ENCODE measurements around the gene BMF.

BMF gene

DNA sequence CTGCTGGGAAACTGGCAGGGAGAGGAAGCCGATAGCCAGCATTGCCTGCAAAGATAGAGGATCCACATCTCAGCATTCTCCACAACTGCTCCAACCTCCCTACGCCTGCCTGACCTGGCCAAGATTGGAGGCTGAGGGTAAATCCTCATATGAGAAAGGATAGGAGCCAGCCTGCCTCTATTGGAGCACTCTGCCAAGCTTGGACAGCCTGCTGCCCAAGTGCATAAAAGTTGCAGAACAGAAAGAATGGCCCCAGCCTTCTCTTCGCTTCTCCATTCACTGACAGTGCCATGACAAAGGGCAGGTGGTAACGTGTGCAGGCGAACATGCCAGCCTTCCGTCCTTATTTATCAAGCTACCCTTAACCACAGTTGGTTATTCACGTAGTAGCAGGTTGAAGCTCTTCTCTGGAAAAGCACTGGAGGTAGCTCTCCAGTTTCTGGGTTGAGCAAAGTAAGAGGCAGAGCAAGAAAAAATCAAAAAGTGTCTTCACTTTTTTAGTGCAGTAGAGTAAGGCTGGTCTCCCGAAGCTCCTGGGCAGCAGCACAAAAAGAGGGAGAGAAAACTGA lies 4.3 kb downstream of the BMF start:
- DNase-seq (ENCODE audit: low read depth in 2 of 2, low spot score in 1 of 2) = no peak

DNA sequence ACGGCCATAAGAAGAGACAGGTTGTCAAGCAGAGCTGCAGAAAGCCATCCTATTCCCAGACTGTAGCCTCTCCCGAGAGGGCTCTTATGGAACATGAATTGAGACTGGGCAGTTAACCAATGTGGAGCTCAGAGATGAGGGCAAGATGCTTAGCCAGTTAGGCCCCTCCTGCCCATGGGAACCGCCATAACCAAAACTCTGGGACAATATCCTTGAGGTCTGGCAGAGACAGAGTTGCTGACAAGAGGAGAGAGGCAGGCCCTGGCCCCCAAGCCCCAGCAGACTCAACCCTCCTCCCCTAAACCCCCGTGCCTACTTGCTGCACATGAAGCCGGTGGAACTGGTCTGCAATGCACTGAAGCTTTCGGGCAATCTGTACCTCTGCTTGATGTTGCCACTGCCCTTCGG lies 4.8 kb downstream of the BMF start:
- no peak for DNase-seq (ENCODE audit: low read depth in 2 of 2, low spot score in 1 of 2)

DNA sequence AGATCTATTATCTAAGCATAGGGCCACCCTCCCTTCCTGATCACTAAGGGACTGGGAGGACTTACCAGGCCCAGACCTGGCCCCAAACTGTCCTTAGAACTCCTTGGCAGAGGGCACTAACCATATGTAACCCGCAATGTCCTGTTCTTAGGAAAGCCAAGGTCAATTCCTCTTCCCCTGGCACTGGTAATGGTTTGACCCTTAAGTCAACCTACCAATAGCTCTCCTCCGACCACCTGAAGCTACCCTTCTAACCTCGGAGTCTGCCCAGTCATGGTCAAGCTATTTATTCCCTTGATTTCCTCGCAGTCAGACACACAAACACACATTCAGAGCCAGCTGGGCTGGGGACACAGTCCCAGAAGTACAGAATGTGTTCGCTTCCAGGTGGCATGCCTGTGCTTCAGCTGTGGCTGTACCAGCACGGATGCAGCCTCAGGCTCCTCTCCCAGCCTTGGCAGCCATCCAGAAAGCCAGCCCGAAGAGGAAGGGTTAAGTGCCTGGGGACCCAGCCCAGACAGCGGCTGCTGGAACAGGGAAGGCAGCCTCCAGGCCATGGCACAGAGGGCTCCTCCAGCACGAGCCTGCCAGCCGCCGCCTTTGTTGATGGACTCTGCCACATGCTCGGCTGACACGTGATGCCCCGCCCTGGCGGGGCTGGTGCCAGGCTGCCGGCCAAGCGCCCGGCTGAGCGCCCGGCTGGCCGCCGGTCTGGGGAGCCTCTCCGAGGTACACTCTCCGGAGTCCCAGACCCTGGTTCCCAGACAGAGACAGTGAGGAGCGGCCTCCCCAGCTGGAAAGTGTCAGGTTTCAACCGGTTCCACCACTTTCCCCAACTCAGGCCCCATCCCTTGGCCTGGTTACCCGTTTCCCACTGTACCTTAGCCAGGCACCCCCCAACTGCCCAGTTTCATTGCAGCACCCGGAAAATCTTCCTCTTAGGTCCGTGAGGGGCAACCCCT lies 5.5 kb downstream of the BMF start:
- DNase-seq (ENCODE audit: low read depth in 2 of 2, low spot score in 1 of 2) = no peak

DNA sequence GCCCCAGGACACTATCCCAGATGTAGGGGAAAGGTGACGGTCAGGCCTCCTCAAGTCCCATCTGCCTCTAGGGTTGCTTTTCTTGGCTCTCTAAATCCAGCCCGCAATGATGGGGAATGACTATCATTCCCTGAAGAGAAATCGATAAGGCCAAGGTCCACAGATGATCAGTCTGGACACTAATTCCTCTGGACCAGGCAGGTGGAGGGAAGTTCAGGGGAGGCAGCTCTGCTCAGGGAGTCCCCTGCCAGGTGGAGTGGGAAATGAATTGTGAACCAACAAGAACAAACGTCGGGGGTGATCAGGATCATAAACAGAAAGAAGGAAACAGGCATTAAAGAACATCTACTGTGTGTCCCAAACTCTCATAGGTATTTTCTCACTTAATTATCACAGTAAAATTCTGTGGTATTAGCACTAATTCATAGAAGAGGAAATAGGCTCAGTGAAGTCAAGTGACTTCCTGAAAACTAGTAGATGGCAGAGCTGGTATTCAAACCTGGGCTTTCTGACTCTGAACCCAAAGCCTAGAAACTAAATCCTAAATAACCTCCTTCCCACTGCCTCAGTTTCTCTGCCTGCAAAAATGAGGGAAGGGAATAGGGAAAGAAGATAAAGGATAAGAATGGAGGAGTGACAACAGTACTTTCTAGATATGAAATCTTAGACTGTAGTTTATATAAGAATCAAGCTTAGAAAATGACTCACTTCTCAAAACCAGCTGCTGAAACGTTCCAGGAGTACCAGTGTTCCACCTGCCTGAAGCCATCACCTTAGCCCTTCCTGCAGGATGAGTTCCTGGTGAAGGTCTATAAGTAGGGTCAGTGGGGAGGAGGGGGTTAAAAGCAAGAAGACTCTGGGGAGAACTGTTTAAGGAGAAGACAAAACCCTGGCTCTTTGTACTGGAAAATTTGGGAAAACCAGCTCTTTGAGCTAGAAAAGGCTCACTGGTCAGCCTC lies 7.5 kb downstream of the BMF start:
- no peak for DNase-seq (ENCODE audit: low read depth in 2 of 2, low spot score in 1 of 2)

GRCh38 chr15:40100123-40100946 lies 8.3 kb downstream of the BMF start:
- no peak for DNase-seq (ENCODE audit: low read depth in 2 of 2, low spot score in 1 of 2)

GRCh38 chr15:40098489-40099261 lies 10.0 kb downstream of the BMF start:
- peak in 1 of 2 donors; percentile 29 for DNase-seq (ENCODE audit: low read depth in 2 of 2, low spot score in 1 of 2)

DNA sequence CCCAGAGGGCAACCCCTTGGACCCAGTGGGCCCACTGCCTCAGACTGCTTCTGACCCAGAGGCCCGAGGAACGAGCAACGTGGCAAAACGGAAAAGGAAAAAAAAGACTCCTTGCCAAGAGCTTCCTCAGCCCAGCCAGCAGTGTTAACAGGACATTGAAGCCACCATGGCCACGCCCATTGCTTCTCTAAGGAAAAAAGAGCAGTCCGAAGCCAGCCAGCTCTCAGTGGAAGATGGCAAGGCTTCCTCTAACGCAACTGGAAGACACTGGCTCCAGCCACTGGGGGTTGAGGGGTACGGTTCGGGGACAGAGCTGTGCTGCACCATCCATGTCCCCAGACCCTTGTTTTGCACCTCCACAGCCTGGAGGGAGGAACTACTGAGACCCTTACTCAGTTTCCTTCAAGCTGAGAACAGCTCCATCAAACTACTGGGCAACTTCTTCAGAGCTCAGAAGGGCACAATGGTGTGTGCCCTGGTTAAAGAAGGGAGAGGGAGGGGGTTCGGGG lies 10.7 kb downstream of the BMF start:
- DNase-seq (ENCODE audit: low read depth in 2 of 2, low spot score in 1 of 2) = no peak

DNA sequence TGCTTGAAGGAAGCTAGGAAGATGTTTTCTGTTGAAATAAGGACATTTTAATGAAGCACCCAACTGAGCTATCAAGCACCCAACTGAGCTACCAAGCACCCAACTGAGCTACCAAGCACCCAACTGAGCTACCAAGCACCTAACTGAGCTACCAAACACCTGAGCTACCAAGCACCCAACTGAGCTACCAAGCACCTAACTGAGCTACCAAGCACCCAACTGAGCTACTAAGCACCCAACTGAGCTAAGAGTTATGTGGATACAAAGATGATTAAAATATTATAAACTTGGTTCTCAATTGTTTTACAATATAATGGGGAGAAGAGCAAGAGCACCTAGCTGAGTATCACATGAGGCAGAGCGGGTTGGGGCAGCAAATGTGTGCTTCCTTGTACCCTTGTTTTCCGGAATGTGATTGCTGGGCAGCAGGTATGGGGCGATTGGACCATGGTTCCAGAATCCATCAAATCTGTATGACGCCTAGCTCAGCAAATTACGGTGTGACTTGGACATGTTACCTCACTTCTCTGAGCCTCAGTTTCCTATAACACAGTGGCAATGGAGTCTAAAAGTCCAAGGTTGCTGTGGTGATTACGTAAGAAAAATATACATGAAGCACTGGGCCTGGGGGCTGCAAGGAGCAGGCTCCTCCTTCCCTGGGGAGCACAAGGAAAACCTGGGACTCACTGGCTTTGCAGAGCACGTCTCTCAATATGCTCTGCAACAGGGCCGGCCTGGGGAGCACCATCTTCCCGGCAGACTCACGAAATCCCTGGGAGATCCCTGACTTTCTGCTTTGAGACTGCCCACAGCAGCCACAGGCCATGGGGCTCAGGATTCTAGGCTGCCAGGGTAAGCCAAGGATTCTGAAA lies 11.3 kb downstream of the BMF start:
- DNase-seq (ENCODE audit: low read depth in 2 of 2, low spot score in 1 of 2) = no peak

GRCh38 chr15:40096094-40096891 lies 12.4 kb downstream of the BMF start:
- DNase-seq (ENCODE audit: low read depth in 2 of 2, low spot score in 1 of 2) = no peak

- no peak for DNase-seq (ENCODE audit: low read depth in 2 of 2, low spot score in 1 of 2)
Observed at GRCh38 chr15:40095371-40096093, 13.1 kb downstream of the BMF start.

DNA sequence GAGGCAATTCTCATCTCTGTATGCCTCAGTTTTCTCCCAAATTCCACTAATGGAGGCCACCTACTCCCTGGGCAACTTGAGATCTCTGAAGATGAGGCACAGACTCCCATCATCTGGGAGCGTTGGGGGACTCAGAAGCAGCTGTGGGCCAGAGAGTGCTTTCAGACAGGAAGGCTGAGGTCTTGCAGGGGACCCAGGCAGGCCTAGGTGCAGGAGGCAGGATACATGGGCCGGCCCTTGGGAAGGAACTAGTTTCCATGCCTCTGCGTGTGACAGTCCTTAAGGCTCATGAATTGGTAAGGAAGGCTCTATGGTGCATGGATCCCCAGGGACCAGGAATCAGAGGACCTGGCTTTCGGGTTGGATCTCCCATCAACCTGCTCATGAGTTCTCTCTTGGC lies 14.5 kb downstream of the BMF start:
- DNase-seq (ENCODE audit: low read depth in 2 of 2, low spot score in 1 of 2) = no peak

DNA sequence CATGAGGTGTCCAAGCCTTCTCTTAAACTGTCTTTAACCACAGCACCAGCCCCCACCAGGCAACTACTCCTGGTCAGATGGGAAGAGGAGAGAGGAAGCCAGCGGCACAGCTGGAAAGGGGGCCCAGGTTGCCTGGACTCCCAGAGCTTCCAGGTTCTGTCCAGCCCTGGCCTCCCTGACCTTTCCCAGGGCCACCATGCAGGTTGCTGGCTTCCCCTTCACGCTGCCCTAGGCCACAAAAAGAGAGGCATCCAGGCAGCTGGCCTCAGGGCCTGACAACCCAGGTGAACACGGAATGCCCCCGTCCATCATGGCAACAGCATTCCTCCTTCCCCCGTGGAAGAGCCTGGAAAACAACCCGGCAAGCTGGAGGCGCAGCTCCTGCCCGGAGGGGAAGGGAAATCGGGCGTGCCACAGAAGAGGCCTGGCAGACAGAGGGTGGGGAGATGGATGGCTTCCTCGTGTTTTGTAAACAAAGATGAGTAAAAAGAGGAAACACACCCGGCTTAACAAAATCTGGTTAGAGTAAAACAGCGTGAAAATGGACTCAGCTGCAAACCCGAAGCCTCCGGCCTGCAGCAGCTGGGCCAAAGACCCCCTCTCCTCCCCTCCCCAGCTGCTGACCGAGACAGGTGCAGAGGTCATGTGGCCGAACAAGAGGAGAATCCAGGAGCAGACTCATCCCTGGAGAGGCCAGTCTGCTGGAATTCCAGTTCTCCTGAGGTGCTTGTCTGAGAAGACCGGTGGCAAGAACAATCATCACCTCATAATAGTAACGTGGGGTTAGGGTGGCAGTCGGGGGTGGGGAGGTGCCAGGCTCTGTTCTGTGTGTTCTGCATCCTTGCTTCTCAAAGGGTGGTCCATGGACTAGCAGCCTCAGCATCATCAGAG lies 15.5 kb downstream of the BMF start:
- no peak for DNase-seq (ENCODE audit: low read depth in 2 of 2, low spot score in 1 of 2)

DNA sequence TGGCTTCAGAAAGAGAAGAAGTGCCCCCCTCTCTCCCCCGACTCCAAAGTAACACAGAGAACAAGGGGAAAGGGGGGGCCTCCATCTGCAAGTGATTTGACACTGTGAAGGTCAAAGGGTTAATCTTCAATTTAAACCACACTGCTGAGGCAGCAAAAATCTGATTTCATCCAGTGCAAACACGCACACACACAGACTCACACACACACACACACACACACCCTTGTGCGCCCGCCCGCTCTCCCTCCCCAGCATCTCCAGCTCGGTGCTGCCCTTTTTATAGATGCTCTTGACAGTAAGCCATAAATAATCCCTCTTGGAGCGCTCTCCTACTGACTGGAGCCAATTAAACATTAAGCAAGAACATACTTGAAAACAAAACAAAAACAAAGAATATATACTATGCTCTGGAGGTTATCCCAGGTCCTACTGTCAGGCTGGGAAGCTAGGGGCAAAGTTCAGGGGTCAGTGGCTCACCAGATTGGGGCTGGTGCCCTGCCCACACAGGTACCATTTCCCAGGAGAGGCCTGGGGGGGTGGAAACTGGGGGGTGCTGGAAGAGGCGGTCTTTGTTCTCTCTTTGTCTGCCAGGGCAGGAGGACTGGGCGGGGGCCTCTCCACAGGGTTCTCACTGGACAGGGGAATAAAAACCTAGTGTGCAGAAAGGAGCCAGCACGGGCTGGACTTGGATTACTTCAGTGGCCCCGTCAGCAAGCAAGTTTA lies 16.3 kb downstream of the BMF start:
- DNase-seq (ENCODE audit: low read depth in 2 of 2, low spot score in 1 of 2) = no peak

- DNase-seq (ENCODE audit: low read depth in 2 of 2, low spot score in 1 of 2) = no peak
Observed at GRCh38 chr15:40091861-40092255, 16.8 kb downstream of the BMF start.

- DNase-seq (ENCODE audit: low read depth in 2 of 2, low spot score in 1 of 2) = no peak
Observed at GRCh38 chr15:40090774-40091455, 17.8 kb downstream of the BMF start.

Data from stimulated activated CD8-positive, alpha-beta memory T cell treated with anti-CD3 and anti-CD28 coated beads, Interleukin-4, amount 100 ng/mL, for 1 hour (primary cell).